GM20000 (cell line): Measurements from ENCODE around the gene DHRS9.
"Not testable (repeated sequence)": the region's sequence is repeated elsewhere in the genome, so short reads cannot be mapped to it uniquely, and the experiment has no call there.

Source experiments
- DNase-seq: peaks from one replicate; pipeline ENCODE4 v3.0.0; 2012; ENCODE audit warnings: low spot score
- TF ChIP-seq, protein P1 (sequence below): IDR thresholded peaks from 2 replicates; pipeline ENCODE4 v1.5.1; 2012; ENCODE audit warnings: mild to moderate bottlenecking, control low read depth; ENCODE audit errors: extremely low read depth, missing control alignments

The DHRS9 gene

DNA sequence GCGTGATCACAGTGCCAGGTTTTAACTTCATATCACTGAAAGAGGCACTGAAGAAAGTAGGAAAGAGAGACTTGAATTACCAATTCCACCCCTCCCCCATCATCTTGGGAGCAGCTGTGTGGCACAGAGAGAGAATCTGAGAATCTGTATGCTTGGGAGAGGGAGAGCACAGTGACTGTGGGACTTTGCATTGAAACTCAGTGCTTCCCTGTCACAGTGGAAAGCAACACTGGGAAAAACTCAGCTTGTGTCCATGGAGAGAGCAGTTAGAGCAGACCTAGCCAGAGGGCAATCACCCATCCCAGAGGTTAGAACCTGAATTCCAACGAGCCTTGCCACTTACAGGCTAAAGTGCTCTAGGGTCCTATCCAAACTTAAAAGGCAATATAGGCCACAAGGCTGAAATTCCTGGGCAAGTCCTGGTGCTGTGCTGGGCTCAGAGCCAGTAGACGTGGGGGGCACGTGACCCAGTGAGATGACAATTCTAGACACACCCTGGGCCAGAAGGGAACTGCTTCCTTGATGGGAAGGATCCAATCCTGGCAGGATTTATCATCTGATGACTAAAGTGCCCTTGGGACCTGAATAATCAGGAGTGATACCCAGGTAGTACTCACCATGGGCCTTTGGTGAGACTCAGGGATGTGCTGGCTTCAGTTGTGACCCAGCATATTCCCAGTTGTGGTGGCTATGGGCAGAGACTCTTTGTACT, 22.8 kb upstream of the DHRS9 start:
- no peak for DNase-seq
- TF ChIP-seq, protein P1, sequence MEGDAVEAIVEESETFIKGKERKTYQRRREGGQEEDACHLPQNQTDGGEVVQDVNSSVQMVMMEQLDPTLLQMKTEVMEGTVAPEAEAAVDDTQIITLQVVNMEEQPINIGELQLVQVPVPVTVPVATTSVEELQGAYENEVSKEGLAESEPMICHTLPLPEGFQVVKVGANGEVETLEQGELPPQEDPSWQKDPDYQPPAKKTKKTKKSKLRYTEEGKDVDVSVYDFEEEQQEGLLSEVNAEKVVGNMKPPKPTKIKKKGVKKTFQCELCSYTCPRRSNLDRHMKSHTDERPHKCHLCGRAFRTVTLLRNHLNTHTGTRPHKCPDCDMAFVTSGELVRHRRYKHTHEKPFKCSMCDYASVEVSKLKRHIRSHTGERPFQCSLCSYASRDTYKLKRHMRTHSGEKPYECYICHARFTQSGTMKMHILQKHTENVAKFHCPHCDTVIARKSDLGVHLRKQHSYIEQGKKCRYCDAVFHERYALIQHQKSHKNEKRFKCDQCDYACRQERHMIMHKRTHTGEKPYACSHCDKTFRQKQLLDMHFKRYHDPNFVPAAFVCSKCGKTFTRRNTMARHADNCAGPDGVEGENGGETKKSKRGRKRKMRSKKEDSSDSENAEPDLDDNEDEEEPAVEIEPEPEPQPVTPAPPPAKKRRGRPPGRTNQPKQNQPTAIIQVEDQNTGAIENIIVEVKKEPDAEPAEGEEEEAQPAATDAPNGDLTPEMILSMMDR: no peak

DNA sequence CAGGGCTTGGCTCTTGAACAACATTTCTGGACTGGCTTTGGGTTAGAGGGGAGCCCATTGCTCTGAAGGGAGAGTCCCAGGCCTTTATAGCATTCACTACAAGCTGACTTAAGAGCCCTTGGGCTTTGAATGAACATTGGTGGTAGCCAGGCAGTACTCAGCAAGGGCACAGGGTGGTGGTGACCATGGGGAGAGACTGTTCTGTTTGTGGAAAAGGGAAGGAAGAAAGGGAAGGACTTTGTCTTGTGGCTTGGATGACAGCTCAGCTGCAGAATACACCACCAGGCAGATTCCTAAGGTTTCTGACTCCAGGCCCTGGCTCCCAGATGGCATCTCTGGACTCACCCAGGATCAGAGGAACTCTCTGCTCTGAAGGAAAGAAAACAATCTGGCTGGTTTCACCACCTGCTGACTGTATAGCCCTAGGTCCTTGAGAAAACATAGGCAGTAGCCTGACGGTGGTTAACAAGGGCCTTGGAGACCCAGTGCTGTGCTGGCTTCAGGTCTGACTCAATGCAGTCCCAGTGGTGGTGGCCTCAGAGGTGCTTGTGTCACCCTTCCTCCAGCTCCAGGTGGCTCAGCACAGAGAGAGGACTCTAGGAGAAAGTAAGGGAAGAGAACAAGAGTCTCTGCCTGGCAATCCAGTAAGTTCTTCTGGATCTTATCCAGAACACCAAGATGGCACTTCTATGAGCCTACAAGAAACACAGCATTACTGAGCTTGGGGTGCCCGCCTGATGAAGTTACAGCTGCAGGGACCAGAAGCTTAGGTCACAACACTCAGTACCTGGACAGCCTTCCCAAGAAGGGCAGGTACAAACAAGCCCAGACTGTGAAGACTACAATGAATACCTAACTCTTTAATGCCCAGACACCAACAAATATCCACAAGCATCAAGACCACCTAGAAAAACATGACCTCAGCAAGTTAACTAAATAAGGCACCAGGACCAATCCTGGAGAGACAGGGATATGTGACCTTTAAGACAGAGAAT, 21.8 kb upstream of the DHRS9 start:
- TF ChIP-seq, protein P1: no peak
- no peak for DNase-seq

DNA sequence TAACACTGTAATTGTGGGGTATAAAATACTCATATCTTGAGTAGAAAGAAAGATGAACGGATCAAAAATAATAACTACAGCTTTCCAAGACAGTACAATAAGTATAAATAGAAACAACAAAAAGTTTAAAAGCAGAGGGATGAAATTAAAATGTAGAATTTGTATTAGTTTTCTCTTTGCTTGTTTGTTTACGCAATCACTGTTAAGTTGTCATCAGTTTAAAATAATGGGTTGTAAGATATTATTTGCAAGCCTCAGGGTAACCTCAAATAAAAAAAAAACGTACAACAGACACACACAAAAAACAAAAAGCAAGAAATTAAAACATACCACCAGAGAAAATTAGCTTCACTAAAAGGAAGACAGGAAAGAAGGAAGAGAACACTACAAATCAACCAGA, 20.2 kb upstream of the DHRS9 start:
- TF ChIP-seq, protein P1: no peak
- no peak for DNase-seq

DNA sequence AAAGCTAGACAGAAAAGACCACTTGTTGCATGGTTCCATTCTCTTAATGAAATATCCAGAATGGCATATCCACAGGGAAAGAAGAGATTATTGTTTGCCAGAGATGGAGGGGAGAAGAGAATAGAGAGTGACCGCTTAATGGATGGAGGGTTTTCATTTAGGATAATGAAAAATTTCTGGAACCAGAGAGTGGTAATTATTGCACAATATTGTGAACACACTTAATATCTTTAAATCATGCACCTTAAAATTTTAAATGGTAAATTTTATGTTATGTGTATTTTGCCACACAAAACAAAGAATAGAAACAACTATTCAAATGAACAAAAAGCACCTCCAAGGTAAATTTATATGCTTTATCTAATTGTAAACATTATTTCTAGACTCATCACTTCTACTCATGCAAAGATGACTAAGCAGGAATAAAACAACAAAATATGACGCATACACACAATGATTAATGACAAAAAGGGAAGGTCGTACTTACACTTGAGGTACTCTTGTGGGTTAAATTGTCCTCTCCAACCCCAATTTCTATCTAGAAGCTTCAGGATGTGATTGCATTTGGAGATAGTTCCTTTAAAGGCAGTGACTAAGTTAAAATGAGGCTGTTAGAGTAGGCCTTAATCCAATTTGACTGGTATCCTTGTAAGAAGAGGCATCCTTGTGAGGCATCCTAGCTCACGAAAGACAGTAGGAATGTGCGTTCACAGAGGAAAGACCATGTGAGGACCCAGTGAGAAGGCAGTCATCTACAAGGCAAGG, 18.7 kb upstream of the DHRS9 start:
- TF ChIP-seq, protein P1: no peak
- DNase-seq: no peak

DNA sequence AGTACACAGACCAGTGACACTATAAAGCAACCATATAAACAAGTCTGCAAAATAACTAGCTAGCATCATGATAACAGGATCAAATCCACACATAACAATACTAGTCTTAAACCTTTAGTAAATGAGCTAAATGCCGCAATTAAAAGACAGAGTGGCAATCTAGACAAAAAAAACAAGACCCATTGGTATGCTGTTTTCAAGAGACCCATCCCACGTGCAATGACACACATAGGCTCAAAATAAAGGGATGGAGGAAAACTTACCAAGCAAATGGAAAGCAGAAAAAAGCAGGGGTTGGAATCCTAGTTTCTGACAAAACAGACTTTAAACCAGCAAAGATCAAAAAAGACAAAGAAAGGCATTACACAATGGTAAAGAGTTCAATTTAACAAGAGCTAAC, 14.8 kb upstream of the DHRS9 start:
- DNase-seq: not testable (repeated sequence)

DNA sequence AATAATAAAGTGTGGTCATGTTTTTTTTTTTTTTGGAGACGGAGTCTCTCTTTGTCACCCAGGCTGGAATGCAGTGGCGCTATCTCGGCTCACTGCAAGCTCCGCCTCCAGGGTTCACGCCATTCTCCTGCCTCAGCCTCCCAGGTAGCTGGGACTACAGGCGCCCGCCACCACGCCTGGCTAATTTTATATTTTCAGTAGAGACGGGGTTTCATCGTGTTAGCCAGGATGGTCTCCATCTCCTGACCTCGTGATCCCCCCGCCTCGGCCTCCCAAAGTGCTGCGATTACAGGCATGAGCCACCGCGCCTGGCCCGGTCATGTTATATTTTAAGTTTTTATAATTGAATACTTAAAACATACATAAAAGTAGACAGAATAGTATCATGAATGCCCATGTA, 5.2 kb upstream of the DHRS9 start:
- DNase-seq: not testable (repeated sequence)

DNA sequence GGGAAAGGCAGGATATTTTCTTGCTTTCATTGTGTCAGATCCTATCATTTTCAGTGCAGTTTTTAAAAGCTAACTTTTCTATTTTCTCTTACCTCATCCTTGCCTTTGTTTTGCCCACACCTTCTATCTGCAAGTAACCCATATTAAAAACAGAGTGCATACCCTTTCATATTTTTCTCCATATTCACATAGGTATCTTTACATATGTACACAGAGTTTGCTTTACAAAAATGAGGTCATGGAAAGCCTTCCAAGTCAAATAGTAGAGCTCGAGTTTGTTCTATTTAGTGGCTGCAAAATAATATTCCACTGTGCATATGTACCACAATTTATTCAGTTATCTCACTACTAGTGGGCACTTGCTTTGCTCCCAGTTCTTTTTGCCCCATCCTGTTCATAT, 3.9 kb upstream of the DHRS9 start:
- no peak for DNase-seq
- TF ChIP-seq, protein P1: no peak
